Hippocampal formation (tissue), 2 donors: ENCODE data around the gene CRISPLD2.
"Not testable (repeated sequence)": the region's sequence is repeated elsewhere in the genome, so short reads cannot be mapped to it uniquely, and the experiment has no call there.

ENCODE experiments used
- DNase-seq, 2 donors: peaks; one replicate each; lab custom pipeline; 2025; lab: John Stamatoyannopoulos, UW

CRISPLD2 gene

GRCh38 chr16:84930298-84931106 is 110.7 kb downstream of the CRISPLD2 start:
- no peak for DNase-seq

GRCh38 chr16:84931107-84931494 is 111.3 kb downstream of the CRISPLD2 start:
- DNase-seq, result no peak

- no peak for DNase-seq
Measured at GRCh38 chr16:84931506-84931905, 111.7 kb downstream of the CRISPLD2 start.

DNA sequence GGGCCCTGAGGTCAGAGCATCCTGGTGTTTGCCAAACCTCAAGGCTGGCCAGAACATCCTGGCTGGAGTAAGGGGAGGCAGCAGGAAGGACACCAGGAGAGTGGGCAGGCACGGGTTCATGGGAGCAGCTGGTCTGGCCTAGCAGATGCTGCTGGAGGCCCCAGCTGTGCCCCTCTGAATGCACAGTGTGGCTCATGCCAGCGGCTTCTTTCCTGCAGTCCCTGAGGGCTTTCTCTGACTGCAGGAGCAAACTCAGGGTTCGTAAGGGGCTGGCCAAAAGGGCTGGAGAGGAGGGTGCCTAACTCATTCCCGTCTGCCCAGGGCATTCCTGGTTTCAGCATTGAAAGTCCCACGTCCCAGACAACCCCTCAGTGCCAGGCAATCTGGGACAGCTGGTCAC is 112.9 kb downstream of the CRISPLD2 start:
- no peak for DNase-seq

- peak; percentile 36 to 53 for DNase-seq
Measured at GRCh38 chr16:84933774-84934631, 114.2 kb downstream of the CRISPLD2 start.

DNA sequence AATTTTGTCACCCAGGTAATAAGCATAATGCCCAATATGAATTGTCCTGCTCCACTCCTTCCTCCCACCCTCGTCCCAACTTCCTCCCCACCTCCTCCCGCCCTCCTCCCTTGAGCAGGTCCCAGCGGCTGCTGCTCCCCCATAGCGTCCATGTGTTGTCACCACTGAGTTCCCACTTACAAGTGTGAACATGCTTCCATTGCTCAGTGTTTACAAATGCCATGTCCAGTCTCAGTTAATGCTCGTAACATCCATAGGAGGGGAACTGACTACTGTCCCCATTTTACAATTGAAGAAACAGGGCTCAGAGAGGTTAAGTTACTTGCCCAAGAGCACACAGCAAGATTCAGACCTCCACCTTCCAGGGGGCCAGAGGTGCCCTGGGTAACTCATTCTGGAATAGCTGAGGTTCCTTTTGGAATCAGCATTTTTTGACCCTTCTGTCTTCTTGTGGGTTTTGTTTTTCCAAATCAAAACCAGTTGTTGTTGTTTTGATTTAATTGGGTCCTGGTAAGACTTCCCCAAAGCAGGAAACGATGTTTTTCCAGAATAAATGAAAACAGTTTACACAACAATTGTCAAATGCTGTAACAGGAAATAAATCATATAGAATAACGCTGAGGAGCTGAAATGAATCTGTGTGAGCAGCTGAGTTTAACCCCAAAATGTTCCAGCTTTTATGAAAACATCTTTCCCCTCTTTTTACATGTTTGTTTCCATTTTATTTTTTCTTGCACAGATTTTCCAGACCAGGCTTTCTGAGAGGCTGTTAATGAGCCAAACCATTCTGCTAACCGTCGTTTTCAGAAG is 117.6 kb downstream of the CRISPLD2 start:
- no peak for DNase-seq

DNA sequence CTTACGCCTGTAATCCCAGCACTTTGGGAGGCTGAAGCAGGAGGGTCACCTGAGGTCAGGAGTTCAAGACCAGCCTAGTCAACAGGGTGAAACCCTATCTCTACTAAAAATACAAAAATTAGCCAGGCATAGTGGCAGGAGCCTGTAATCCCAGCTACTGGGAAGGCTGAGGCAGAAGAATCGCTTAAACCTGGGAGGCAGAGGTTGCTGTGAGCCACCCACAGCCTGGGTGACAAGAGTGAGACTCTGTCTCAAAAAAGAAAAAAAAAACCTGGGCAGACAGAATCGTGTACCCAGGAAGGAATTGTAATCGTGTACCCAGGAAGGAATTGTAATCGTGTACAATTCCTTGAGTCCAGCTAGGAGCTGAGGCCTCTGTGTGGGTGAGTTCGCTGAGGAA is 118.8 kb downstream of the CRISPLD2 start:
- not testable (repeated sequence) for DNase-seq

- no peak for DNase-seq
Measured at GRCh38 chr16:84940670-84941551, 121.1 kb downstream of the CRISPLD2 start.

GRCh38 chr16:84941921-84942320 is 122.1 kb downstream of the CRISPLD2 start:
- DNase-seq, result no peak

GRCh38 chr16:84942786-84943185 is 123.0 kb downstream of the CRISPLD2 start:
- no peak for DNase-seq

DNA sequence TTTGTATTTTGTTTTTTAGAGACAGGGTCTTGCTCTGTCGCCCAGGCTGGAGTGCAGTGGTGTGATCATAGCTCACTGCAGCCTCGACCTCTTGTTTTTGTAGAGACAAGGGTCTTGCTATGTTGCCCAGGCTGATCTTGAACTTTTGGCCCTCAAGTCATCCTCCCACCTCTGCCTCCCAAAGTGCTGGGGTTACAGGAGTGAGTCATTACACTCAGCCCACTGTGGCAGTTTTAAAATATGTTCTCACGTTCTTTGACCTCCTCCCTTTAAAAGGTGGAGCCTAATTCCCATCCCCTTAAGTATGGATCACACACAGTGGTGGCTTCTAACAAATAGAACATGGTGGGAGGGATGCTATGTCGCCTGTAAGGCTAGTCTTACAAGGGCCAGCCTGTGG is 123.8 kb downstream of the CRISPLD2 start:
- no peak for DNase-seq

DNA sequence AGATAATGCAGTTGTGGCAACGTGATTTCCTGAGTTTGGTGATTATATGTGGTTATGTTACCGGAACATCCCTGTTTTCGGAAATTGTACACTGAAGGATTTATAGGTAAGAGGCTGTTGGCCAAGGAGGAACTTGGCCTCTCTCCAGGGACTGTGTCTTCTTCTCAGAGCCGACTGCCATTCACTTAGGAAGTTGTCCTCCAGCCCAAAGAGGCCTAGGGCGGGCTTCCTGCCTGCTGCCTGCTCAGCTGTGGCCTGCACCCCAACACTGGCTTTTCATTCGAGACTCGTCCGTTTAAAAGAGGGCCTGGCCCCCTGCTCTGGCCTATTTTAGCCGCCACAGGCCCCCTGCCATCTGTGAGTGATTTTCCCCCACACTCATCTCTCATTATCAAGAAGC is 127.2 kb downstream of the CRISPLD2 start:
- DNase-seq, result no peak

- no peak for DNase-seq
Measured at GRCh38 chr16:84947996-84948850, 128.4 kb downstream of the CRISPLD2 start.

DNA sequence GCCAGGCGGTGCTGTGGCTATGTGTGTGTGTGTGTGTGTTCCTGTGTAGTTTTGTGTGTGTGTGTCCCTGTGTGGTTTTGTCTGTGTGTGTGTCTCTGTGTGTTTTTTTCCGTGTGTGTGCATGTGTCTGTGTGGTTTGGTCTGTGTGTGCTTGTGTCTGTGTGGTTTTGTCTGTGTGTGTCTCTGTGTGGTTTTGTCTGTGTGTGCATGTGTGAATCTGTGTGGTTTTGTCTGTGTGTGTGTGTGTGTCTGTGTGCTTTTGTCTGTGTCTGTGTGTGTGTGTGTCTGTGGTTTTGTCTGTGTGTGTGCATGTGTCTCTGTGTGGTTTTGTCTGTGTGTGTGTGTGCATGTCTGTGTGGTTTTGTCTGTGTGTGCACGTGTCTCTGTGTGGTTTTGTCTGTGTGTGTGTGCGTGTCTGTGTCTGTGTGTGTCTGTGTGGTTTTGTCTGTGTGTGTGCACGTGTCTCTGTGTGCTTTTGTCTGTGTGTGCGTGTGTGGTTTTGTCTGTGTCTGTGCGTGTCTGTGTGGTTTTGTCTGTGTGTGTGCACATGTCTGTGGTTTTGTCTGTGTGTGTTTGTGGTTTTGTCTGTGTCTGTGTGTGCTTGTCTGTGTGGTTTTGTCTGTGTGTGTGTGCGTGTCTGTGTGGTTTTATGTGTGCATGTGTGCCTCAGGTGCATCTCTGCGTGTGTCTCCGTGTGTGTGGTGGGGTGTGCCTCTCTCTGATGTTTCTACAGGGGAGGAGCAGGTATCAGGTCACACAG is 129.2 kb downstream of the CRISPLD2 start:
- no peak for DNase-seq

DNA sequence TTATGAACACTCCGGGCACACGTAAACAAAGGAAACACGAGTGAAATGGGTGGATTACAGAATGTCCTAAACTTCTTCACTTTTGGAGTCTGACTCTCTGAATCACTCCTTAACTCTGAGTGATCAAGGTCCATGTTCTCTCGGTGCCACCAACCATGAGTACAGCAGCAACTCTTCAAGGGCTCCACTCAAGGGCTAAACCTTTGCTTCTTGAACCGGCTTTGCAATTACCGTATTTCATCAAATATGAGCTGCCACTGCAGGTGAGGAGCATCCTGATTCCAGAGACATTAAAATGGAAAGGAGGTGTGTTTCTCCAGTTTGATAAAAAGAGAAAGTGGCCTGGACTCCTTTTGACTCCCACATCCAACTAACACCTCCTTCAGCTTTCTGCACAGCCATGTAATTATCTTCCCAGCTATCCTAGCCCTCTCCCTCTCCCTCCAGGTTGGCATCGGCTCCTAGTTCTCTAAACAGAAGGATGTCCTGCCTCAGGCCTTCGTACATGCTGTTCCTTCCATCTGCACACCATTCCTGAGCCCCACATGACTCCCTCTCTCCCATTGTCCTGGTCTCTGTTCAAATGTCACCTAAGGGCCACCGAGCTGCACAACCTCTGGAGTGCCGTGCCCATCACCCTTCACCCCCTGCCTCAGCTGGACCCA is 130.1 kb downstream of the CRISPLD2 start:
- no peak for DNase-seq

DNA sequence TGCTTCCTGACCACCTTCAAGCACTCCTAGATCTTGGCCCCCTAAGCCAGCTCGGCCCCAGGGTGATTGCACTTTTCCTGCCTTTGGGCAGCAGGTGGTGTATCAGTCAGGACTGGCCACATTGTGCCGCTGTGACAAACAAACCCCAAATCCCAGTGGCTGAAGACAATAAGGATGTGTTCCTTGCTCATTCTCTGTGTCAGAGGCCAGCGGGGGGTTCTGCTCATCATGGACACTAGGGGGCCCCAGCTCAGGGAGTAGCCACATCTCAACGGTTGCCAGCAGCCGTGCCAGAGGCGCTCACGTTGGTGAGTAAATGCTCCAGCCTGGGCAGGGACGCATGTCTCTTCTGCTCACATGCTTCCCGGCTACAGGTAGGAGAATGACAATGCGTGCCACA is 131.1 kb downstream of the CRISPLD2 start:
- no peak for DNase-seq

DNA sequence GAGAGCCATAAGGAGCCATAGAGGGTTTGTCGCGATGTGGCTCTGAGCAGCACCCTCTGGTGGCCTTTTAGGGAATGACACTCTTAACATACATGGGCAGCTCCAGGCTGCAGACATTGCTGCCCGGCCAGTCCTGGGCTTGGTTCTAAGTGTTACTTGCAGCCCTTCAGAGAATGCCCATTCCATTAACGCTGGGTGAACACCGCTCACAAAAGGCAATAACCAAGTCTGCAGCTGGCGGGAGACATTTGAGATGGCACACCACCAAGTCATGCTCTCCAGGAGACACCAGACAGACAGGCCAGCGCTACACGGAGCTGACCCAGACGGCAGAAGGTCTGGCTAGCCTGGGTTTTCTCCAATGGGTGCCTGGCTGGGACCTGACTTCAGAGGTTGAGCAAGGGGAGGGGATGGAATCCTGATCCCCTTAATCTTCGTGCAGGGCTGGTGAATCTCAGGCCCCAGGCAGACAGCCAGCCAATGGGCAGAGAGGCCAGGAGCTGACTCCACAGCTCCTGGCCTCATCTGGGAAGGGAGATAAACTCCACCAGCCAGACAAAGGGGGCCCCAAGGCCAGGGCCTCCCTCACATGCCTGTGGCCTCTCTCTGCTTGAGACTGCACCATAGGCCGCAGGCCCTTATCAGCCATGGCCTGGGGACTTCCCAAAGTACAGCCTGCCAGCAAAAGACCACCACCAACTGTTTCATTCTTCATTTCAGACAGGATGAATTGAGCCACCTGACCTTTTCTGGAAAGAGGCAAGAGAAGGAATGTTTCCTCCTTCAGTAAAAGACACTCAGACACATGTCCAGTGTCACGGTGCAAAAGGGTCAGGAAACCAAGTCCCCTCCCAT is 132.8 kb downstream of the CRISPLD2 start:
- DNase-seq, result peak; percentile 56 to 59

DNA sequence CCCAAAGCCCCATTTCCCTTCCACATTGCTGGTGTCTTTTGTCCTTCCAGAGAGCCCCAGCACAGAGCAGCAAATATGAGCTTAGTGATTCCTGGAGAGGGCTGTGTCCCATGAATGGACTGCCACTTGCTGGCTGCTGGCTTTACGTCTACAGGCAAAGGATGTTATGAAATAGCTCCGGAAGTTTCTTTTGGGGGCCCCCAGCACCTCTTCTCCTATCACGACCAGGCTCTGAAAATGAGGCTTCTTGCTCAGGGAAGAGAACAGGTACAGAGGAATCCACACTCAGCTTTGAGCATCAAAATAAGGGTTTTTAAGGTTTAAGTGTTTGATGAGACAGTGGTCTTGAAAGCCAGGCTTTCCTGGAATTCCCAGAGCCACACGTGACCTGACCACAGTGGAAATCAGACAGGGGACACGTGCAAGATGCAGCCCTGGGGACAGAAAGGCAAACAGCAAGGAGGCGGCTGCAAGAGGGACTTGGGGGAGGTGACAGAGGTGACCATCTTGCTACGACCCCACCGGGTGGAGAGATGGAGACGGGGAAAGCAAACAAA is 133.5 kb downstream of the CRISPLD2 start:
- DNase-seq, result no peak
